AG04450 (cell line): ENCODE measurements around the gene NOX3. TPM values are rescaled to one million over a fixed set of nuclear protein-coding genes. Genes with fewer than 3 reads are reported as not detected.

Source experiments
- CTCF ChIA-PET: fragments of 300-600, 350-600 bp; formaldehyde crosslinking; extraction: SDS; loops from one replicate; lab custom pipeline; 2022; ENCODE audit warnings: antibody characterized with exemption, inconsistent platforms; lab: Charles Lee
- POLR2A ChIA-PET: fragments of 350-600 bp; formaldehyde crosslinking; extraction: SDS; loops from one replicate; lab custom pipeline; 2021; ENCODE audit warnings: antibody characterized with exemption, inconsistent platforms; lab: Yijun Ruan, JAX
- DNase-seq: peaks from one replicate; pipeline ENCODE4 v3.0.0-alpha.2; 2011; ENCODE audit warnings: low read depth, low spot score
- H3K27ac ChIP-seq: one replicate; pipeline ENCODE4 v1.5.1; 2012; ENCODE audit warnings: low read depth, low read length, control low read depth
- H3K27me3 ChIP-seq: one replicate; pipeline ENCODE4 v1.6.0; 2012; ENCODE audit warnings: low read length; ENCODE audit not compliant: control insufficient read depth, insufficient read depth
- H3K4me3 ChIP-seq: 2 replicates; pipeline ENCODE4 v1.5.1; 2011; ENCODE audit warnings: mild to moderate bottlenecking, low read depth, low read length, control low read depth
- H3K9me3 ChIP-seq: 2 replicates; pipeline ENCODE4 v1.5.1; 2012; ENCODE audit warnings: low read length; ENCODE audit not compliant: control insufficient read depth, insufficient read depth
- CTCF ChIP-seq: IDR thresholded peaks from 2 replicates; pipeline ENCODE4 v1.5.1; 2011; ENCODE audit warnings: low read depth, low read length, control low read depth, inconsistent platforms
- polyA plus RNA-seq: library from polyadenylated mRNA; depleted of rRNA; stranded (reverse); fragments of >200 nt; gene quantifications from 2 replicates; pipeline ENCODE4 v1.2.3, GENCODE V29; 2011

Gene NOX3
- polyA plus RNA-seq, 1 experiment, result not detected

- no peaks in the 10 kb centered on the region for H3K9me3 ChIP-seq
- no peak overlapping the region for H3K4me3 ChIP-seq
- no peak for TF ChIP-seq CTCF
- no peak overlapping the region for H3K27ac ChIP-seq
- ChIA-PET POLR2A (no interaction called here), CTCF (interaction anchor here (0.7 kb wide), 1 partner anchor 51 kb away, joined by 3 read pairs; no protein-coding TSS in a partner anchor)
- H3K27me3 ChIP-seq, result no peaks in the 10 kb centered on the region
- no peak for DNase-seq
Observed at GRCh38 chr6:155351273-155352129, 104.1 kb downstream of the NOX3 start.

DNA sequence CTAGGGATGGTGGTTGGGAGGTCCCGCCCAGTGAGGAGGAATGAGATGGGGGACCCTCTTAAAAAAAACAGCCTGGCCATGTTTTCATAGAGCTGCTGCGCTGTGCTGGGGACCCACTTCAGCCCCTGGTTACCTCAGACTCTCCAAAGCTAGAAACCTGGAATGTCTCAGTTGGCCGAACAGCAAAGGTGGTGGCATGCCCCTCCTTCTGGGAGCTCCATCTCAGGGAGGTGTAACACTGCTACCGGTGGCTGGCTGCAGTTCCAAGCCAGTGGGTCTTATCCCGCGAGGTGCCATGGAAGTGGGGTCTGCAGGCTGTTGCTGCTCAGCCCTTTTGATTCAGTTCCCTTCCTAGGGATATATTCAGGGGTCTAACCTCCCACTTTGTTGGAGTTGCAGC is 105.7 kb downstream of the NOX3 start:
- no peak for DNase-seq
- H3K4me3 ChIP-seq, result no peak overlapping the region
- H3K27ac ChIP-seq, result no peak overlapping the region
- no peaks in the 10 kb centered on the region for H3K9me3 ChIP-seq
- TF ChIP-seq CTCF, result no peak
- ChIA-PET CTCF (no interaction called here), POLR2A (interaction anchor here (1.1 kb wide), 1 partner anchor 35 kb away, joined by 3 read pairs; no protein-coding TSS in a partner anchor)
- H3K27me3 ChIP-seq, result no peaks in the 10 kb centered on the region

- H3K4me3 ChIP-seq, result no peak overlapping the region
Observed at GRCh38 chr6:155349129-155349528, 106.5 kb downstream of the NOX3 start.

DNA sequence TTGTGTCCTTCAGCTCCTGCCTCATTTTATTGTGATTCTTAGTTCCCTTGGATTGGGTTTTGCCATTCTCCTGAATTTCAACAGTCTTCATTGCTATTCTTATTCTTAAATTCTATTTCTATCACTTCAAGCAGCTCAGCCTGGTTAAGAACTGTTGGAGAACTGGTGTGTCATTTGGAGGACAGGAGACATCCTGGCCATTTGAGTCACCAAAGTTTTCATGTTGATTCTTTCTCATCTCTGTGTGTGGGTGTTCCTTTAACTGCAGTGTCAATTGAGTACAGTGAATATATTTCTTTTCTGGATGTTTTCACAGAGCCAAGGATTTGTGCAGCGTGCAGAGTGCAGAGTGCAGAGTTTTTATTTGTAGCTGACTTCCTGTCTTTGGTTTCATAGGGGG is 107.8 kb downstream of the NOX3 start:
- H3K9me3 ChIP-seq, result no peaks in the 10 kb centered on the region
- no peak overlapping the region for H3K4me3 ChIP-seq
- CTCF ChIA-PET, result no interaction called here
- DNase-seq, result no peak
- H3K27me3 ChIP-seq, result no peaks in the 10 kb centered on the region
- TF ChIP-seq CTCF, result no peak
- POLR2A ChIA-PET, result no interaction called here
- H3K27ac ChIP-seq, result no peak overlapping the region

More at GRCh38 chr6:155349129-155349528, 106.5 kb downstream of the NOX3 start:
- H3K27ac ChIP-seq, result no peak overlapping the region
- ChIA-PET POLR2A (interaction anchor here (1.1 kb wide), 1 partner anchor 34 kb away, joined by 3 read pairs; no protein-coding TSS in a partner anchor), CTCF (no interaction called here)
- H3K9me3 ChIP-seq, result no peaks in the 10 kb centered on the region
- peak; percentile 13 for DNase-seq
- no peaks in the 10 kb centered on the region for H3K27me3 ChIP-seq
- no peak for TF ChIP-seq CTCF

DNA sequence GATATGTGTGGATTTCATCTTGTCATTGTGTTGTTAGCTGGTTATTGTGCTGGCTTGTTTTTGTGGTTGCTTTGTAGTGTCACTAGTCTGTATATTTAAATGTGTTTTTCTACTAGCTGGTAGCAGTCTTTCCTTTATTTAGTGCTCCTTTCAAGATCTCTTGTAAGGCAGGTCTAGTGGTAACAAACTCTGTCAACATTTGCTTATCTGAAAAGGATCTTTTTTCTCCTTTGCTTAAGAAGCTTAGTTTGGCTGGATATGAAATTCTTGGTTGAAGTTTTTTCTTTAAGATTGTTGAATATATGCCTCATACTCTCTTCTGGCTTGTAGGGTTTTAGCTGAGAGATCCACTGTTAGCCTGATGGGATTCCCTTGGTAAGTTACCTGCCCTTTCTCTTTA is 108.7 kb downstream of the NOX3 start:
- ChIA-PET POLR2A (interaction anchor here (0.6 kb wide), 1 partner anchor 434 kb away, joined by 3 read pairs; no protein-coding TSS in a partner anchor), CTCF (no interaction called here)
- Histone ChIP-seq H3K27ac (no peak overlapping the region), H3K4me3 (no peak overlapping the region), H3K9me3 (no peaks in the 10 kb centered on the region), H3K27me3 (no peaks in the 10 kb centered on the region)
- DNase-seq, result no peak
- TF ChIP-seq CTCF, result no peak
